Prostate gland (tissue), 2 donors: Measurements from ENCODE around the gene ARL8A. TPM values are rescaled to one million over a fixed set of nuclear protein-coding genes. Genes with fewer than 3 reads are reported as not detected.

Source experiments
- DNase-seq: peaks from one replicate; pipeline ENCODE4 v3.0.0-alpha.2; 2019; ENCODE audit warnings: low spot score
- H3K27ac ChIP-seq, 2 donors: fragments of 200-600 bp; sonication (generic); 2 replicates each; pipeline ENCODE4 v1.5.1; 2017 to 2019
- H3K27me3 ChIP-seq: fragments of 200-600 bp; sonication (generic); replicated peaks from 2 replicates; pipeline ENCODE4 v1.5.1; 2019; ENCODE audit not compliant: insufficient read depth
- H3K36me3 ChIP-seq, 2 donors: fragments of 200-600 bp; sonication (generic); 1 replicate in 1 of 2; 2 replicates in 1 of 2; pipeline versions ENCODE4 v1.5.1 to v1.8.1; 2017 to 2019
- H3K4me1 ChIP-seq: fragments of 200-600 bp; sonication (generic); replicated peaks from 2 replicates; pipeline ENCODE4 v1.5.1; 2019
- H3K4me3 ChIP-seq, 2 donors: fragments of 200-600 bp; sonication (generic); 2 replicates each; pipeline ENCODE4 v1.5.1; 2017 to 2019
- H3K9me3 ChIP-seq: fragments of 200-600 bp; sonication (generic); 2 replicates; pipeline ENCODE4 v1.5.1; 2017
- CTCF ChIP-seq, 4 experiments: fragments of 200-600 bp in 2 of 4; fragments of 450-650 bp in 2 of 4; sonication (generic) in 2 of 4; IDR thresholded peaks; 1 replicate in 3 of 4; 2 replicates in 1 of 4; pipeline ENCODE4 v1.5.1; 2016 to 2019; ENCODE audit warnings: antibody characterized with exemption in 4 of 4, mild to moderate bottlenecking in 2 of 4, moderate library complexity in 2 of 4
- POLR2A ChIP-seq: fragments of 450-650 bp; IDR thresholded peaks from one replicate; pipeline ENCODE4 v1.6.1; 2016; ENCODE audit warnings: antibody characterized with exemption, mild to moderate bottlenecking
- POLR2AphosphoS5 ChIP-seq: sonication (generic); formaldehyde crosslinking; IDR thresholded peaks from one replicate; pipeline ENCODE4 v1.6.1; 2017; ENCODE audit warnings: antibody characterized with exemption
- WGBS: methylation state at CpG from one replicate; pipeline ENCODE4 v1.1.5; 2018; 5-methylcytosine and 5-hydroxymethylcytosine counted together
- intact Hi-C: fragments of 100-400 bp; cut with DNase I; formaldehyde crosslinking; loops from one replicate; pipeline ENCODE4 v1.14.2; 2022
- total RNA-seq, 2 donors: library from RNA; depleted of rRNA; stranded (reverse); fragments of >200 nt; gene quantifications; one replicate each; pipeline ENCODE4 v1.1.0, GENCODE V29; 2016

The ARL8A gene
- total RNA-seq, 2 donors from 2014 or later: 39.9 to 102 TPM

GRCh38 chr1:202165942-202166843 is 21.7 kb upstream of the ARL8A start:
- H3K9me3 ChIP-seq: no peaks in the 10 kb centered on the region
- no peak for DNase-seq
- no peaks in the 10 kb centered on the region for H3K4me1 ChIP-seq
- H3K36me3 ChIP-seq: no peaks in the 10 kb centered on the region
- WGBS: 88% methylated on average over 9 of the region's 9 CpGs
- H3K4me3 ChIP-seq: no peak overlapping the region
- H3K27ac ChIP-seq: no peak overlapping the region
- TF ChIP-seq POLR2AphosphoS5 (no peak), CTCF (IDR thresholded peaks at IDR 0.05) (no peak)
- no peaks in the 10 kb centered on the region for H3K27me3 ChIP-seq
- intact Hi-C loops: no loop called here

DNA sequence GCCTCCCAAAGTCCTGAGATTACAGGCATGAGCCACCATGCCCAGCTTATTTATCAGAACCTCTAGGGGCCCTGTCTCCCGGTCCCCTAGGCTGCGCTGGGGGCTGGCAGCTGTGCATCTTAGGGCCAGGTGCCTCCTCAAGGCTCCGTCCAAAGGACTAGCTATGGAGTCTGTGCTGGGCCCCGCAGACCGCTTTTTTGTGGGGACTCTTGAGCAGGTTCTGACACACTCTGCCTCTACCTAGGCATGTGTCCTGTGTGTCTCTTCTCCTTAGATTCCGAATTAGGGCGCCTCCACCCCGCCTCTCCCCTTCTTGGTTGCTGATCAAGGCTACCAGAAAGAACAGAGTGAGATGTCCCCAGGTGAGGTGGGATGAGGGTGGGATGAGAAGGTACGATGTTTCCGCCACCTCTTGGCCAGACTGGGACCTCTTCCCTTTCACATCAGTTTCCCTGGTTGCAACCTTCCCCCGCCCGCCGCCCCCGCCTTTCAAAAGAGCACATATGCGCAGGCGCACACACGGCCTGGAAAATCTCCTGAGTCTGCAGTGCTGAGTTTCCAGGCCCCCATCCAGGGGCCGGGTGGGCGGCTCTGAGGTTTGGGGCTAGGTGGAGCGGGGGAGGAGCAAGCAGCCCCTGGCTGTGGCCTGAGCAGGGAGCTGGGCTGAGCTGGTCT is 20.9 kb upstream of the ARL8A start:
- no peak for DNase-seq
- WGBS: 83% methylated on average over 20 of the region's 20 CpGs
- Histone ChIP-seq H3K27me3 (no peaks in the 10 kb centered on the region), H3K27ac (no peak overlapping the region), H3K36me3 (no peaks in the 10 kb centered on the region), H3K4me3 (no peak overlapping the region), H3K9me3 (no peaks in the 10 kb centered on the region), H3K4me1 (no peaks in the 10 kb centered on the region)
- intact Hi-C loops: no loop called here
- TF ChIP-seq POLR2AphosphoS5: no peak
- no peak for TF ChIP-seq POLR2A
- no peak for TF ChIP-seq CTCF (IDR thresholded peaks at IDR 0.05)

DNA sequence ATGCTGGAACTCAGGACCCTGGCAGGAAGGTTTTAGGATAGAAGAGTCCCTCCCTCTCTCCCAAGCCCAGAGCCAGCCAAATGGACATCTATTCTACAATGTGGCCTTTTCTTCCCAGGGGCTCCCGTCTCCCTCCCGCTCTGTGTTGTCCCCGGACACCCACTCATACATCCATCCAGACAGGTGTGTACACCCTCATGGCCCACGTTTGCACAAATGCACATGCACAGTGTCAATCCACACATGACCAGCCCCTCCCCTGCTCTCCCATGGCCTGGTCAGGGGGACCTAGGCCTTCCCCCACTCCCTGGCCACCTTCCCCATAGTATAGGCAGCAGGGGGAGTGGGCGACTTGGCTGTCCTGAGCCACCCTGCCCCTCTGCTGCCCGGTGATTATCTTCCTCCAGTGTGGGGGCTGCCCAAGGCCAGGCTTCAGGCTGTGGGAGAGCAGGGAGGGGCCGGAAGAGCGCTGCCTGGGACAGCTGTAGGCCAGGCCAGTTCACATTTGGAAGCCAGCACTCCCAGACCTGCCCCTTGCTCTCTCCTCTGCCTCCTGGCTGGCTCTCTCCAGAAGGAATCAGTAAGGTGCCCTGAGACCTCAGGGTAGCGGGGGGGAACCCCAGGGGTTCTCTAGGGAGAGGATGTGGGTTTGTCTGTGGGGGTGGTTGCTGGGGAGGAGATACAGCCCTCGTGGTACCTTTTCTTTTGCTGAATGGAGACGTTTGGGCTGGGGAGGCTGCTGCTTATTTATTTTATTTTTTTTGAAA is 19.9 kb upstream of the ARL8A start:
- WGBS: 79% methylated on average over 11 of the region's 11 CpGs
- H3K27me3 ChIP-seq: no peaks in the 10 kb centered on the region
- no peak overlapping the region for H3K4me3 ChIP-seq
- no peaks in the 10 kb centered on the region for H3K9me3 ChIP-seq
- no peak for DNase-seq
- TF ChIP-seq CTCF (IDR thresholded peaks at IDR 0.05) (no peak), POLR2AphosphoS5 (no peak)
- intact Hi-C loops: no loop called here
- H3K27ac ChIP-seq: no peak overlapping the region
- H3K4me1 ChIP-seq: no peaks in the 10 kb centered on the region
- no peaks in the 10 kb centered on the region for H3K36me3 ChIP-seq

DNA sequence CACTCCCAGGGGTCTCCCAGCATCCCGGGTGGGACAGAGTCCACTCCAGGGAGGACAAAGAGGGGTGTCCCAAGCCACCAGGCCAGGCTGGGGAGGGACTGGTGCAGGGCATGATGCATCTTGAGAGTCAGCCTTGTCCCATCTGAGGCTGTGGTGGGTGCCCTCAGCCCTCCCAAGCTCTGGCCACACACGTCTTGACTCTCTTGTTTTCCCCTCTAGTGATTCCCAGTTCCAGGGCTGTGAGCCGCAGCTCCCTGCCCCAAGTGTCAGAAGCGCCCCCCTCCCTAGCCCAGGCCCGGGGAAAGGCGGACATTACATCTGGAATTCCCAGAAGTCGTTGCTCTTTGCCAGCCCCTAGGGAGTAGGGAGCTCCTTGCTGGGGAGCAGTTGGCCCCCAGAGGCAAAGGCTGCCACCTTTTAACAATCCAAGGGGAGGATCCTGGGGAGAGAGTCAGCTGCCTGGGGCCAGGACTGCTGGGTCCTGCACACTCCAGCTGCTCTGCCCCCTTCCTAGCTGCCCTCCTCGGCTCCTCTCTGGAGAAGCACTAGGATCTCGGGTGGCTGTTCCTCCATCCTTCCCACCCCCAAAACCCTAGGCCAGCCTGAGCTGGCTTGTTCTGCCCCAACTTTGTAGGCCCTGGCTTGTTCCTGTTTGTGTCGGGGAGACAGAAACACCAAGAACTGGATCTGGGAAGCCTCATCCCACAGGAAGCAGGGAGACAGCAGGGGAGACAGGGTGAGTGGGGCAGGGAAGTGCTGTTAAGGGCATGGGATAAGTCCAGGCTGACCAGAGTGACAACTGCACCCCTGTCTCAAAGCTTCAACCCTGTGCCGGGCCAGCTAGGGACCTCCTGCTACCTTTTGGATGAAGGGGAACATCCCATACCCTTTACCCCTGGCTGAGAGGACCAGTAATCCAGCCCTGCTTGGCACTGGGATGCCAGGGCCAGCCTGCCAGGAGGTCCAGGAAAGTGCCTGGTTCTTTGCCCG is 19.0 kb upstream of the ARL8A start:
- no peak overlapping the region for H3K4me3 ChIP-seq
- no peak overlapping the region for H3K27ac ChIP-seq
- TF ChIP-seq POLR2A (no peak), CTCF (IDR thresholded peaks at IDR 0.05) (no peak), POLR2AphosphoS5 (no peak)
- H3K36me3 ChIP-seq: no peaks in the 10 kb centered on the region
- H3K27me3 ChIP-seq: no peaks in the 10 kb centered on the region
- H3K4me1 ChIP-seq: no peaks in the 10 kb centered on the region
- DNase-seq: no peak
- H3K9me3 ChIP-seq: no peaks in the 10 kb centered on the region
- intact Hi-C loops: no loop called here
- 76% methylated on average over 12 of the region's 12 CpGs for WGBS
